NCI-H1694 (cell line): Measurements from ENCODE around the gene ABITRAM.
"Not testable (repeated sequence)": the region's sequence is repeated elsewhere in the genome, so short reads cannot be mapped to it uniquely, and the experiment has no call there.

Source experiments
- DNase-seq: peaks from one replicate; lab custom pipeline; 2025; lab: John Stamatoyannopoulos, UW

ABITRAM gene

GRCh38 chr9:108933231-108933717 lies 926 bp upstream of the ABITRAM start:
- DNase-seq: no peak

GRCh38 chr9:108933718-108934322 lies 380 bp upstream of the ABITRAM start, which contains the start of gene ELP1:
Gene ELP1, minus strand, starts transcription at chr9:108934124. Its CDS starts 2,978 bp downstream, at chr9:108931146.
- peak; percentile 65 for DNase-seq

DNA sequence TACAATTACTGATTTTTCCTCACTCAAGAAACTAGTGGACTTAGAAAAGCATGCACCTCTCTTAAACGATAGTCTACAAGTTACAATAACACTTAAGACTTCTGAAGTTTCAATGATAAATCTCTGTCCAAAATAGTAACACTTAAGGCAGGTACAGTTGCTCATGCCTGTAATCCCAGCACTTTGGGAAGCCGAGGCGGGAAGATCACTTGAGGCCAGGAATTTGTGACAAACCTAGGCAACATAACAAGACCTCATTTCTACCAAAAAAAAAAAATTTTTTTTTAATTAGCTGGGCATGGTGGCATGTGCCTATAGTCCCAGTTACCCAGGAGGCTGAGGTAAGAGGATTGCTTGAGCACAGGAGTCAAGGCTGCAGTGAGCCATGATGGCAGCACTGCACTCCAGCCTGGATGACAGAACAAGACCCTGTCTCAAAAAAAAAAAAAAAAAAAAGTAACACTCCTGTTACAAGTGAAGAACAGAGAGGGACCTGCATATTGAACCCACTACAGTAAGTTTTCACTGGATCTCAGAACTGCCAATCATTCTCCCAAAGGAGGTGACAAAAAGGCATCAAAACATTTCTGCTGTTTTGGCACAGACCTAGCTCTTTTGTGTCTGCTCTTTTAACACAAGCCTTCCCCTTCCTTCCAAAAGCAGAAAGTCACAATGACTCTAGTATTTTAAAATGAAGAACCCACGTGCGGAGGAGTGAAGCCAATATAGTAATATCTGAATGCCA lies 3.5 kb downstream of the ABITRAM start:
- no peak for DNase-seq

DNA sequence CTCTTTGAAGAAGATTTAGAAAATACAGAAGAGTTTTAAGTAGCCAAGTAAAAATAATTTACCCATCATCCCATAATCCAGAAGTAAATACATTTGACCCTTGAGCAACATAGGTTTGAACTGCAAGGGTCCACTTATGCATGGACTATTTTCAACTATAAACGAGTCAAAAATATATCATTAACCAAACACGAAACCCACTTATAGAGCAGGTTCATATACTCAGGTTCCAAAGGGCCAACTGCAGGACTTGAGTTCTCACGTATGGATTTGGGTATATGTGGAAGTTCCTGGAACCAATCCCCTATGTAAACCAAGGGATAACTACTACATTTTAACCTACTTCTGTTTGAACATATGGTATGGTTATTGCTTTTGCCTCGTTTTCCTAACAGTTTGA lies 5.8 kb downstream of the ABITRAM start:
- no peak for DNase-seq

- DNase-seq: no peak
Measured at GRCh38 chr9:108950168-108950567, 16.0 kb downstream of the ABITRAM start.

DNA sequence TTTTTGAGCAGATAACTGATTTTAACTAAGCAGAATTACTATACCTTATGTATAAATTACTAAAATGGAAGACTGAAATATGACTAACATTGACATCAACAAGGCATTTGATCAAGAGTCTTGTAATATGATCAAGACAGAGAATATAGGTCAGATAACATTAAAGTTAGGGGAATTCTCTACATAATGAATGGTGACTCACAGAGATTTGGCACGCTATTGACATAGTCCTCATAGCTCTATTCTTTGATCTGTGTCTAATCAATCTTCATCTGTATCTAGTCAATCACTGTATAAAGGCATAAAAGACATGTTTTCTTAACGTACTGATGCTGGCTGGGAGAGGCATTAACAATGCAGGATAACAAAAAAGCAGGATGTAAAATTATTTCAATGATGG lies 17.4 kb downstream of the ABITRAM start:
- DNase-seq: no peak

DNA sequence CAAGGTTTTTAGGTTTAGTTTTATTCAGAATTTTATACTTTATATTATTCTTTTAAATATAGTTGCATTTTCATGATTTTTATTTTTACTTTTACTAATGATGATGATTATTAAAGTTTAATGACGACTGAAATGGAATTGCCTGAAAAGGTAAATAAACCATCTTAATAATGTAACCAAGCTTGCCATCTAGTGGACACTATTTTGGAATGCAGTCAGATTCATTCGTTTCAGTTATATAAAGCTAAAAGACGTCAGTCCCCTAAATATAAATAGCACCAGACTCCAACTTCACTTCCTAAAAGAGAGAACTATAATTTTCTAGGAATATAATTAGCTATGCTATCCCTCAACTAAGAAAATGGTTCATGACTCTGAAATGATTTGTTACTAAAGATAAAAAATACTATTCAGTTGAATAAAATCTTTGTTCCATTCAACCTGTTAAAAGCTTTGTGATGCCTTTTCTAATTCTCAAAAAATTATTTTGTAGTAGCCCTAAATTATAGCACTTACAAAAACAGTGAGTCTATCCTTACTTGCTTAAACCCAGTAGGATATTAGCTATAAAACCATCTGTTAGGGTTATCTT lies 19.9 kb downstream of the ABITRAM start:
- DNase-seq: peak; percentile 35

DNA sequence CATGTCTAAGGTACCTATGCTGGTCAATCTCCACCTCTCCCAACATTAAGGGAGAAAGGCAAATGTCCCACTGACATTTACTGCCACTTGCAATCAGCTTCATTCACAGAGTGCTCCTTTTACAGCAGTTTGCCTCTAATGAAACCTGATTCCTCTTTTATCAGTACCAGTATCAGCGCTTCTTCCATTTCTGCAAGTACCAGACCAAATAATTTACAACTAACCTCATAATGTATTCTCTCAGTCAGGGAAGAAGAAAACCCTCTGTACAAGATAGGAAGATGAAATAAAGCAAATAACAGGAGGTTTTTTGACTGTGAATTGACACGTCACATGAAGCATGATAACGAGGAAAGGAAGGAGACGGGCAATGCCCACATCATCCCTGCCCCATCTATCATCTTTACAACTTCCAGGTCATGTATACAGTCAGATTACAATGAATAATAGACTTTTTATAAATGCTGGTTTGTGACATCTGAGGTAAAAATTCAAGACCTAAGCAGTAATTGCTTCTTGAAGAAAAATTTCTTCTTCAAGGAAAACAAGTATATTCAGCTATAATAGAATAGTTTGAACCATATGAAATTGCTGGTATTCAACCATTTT lies 21.9 kb downstream of the ABITRAM start:
- no peak for DNase-seq

GRCh38 chr9:108956631-108957026 lies 22.4 kb downstream of the ABITRAM start:
- no peak for DNase-seq

DNA sequence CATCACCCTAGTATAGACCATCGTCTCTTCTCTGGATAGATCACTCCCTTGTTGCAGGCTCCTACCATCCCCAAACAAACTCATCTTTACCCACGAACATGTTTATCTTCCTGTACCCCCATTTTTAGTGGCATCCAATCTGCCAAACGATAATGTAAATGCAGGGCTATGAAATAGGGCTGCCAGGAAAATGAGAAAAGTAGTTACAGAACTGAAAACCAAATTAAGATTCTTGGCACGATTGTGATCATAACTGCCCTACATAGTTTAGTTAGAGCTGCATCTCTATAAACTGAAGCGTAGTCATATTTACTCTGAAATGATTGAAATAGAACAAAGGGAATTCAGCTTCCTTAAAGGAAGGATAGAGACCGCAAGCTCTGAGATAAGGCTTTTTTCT lies 26.1 kb downstream of the ABITRAM start:
- no peak for DNase-seq

GRCh38 chr9:108961151-108961550 lies 27.0 kb downstream of the ABITRAM start:
- no peak for DNase-seq

GRCh38 chr9:108963459-108964143 lies 29.4 kb downstream of the ABITRAM start:
- no peak for DNase-seq

DNA sequence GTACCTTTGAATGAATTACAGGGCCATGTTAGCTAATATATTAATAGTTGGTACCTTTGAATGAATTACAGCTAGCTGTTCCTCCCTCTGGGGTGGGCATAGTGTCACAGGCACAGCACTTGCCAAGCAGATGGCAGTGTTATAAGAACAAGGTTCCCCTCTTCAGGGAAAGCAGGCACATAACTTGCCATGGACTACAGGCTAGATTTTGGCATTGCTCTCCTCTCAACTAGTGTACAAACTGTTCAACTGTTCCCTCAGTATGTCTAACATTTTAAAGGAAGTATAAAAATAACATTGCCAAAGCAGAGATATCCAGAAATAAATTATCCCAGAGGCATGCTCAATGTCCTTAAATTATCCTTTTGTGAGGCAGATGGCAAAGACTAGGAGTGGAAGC lies 33.7 kb downstream of the ABITRAM start:
- DNase-seq: no peak

GRCh38 chr9:108971392-108971791 lies 37.2 kb downstream of the ABITRAM start:
- DNase-seq: not testable (repeated sequence)

- DNase-seq: no peak
Measured at GRCh38 chr9:108972186-108972585, 38.0 kb downstream of the ABITRAM start.

GRCh38 chr9:108972626-108973209 lies 38.5 kb downstream of the ABITRAM start:
- DNase-seq: no peak

DNA sequence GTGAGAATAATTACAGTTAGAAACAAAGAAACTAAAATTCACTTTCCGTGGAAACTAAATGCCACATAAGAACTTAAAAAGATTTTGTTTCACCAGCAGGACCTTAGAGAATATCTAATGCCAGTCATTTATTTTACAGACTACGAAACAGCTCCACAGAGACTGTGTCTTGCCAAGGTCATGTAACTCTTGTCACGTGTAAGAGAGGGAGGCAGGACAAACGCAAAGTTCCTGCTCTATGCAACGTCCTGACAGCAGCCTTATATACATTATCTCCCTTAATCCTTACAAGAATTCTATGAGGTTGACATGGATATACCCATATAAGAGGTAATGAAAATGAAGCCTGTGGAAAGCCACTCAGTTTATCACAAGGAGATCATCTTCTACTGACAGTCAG lies 39.7 kb downstream of the ABITRAM start:
- no peak for DNase-seq

- no peak for DNase-seq
Measured at GRCh38 chr9:108978205-108978604, 44.0 kb downstream of the ABITRAM start.

DNA sequence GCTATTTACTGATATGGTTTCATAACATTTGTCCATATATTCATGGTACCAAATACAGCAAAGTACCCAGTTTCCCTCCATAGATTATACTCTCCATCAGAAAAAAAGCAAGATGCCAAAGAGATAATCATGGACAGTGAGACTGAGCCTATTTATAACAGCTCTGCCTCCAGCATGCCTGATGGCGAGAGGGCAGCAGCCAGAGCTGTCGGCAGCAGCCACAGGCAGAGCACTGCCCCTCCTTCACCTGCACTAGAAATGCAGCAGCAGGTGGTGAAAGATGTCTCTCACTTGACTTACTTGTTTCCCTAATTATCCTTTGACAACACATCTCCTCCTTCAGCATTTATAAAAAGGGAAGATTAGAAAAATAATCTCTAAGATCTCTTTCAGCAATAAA lies 46.7 kb downstream of the ABITRAM start:
- DNase-seq: no peak

GRCh38 chr9:108983885-108984284 lies 49.7 kb downstream of the ABITRAM start:
- no peak for DNase-seq
